ENCODE results near the gene AGBL5.

DNA sequence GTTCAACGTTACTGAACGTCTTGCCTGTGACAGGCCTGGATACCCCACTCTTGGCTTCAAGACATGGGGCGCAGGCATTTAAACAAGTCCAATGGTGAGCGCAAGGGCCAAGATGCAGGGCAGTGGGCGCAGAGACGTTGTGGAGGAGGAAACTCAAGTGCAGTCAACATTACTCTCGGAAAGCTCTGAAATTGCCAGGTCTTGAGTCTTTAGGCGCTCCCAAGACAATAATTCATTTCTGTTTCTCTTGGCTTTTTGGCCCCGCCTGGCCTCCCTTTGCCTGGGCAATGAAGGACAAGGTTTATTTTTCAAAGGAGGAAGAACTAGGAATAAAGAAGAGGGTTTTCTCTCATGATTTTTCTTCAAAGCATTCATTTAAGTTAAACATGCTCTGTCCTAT is 32.0 kb upstream of the AGBL5 start:
- TF ChIP-seq SIN3A (IDR thresholded peaks at IDR 0.05; ENCODE audit: low read depth) (no peak), SP1 (IDR thresholded peaks at IDR 0.05; ENCODE audit: low read depth) (no peak)
- TF ChIP-seq, protein P1, sequence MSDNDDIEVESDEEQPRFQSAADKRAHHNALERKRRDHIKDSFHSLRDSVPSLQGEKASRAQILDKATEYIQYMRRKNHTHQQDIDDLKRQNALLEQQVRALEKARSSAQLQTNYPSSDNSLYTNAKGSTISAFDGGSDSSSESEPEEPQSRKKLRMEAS (IDR thresholded peaks at IDR 0.05) = no peak
- TF ChIP-seq, protein P2, sequence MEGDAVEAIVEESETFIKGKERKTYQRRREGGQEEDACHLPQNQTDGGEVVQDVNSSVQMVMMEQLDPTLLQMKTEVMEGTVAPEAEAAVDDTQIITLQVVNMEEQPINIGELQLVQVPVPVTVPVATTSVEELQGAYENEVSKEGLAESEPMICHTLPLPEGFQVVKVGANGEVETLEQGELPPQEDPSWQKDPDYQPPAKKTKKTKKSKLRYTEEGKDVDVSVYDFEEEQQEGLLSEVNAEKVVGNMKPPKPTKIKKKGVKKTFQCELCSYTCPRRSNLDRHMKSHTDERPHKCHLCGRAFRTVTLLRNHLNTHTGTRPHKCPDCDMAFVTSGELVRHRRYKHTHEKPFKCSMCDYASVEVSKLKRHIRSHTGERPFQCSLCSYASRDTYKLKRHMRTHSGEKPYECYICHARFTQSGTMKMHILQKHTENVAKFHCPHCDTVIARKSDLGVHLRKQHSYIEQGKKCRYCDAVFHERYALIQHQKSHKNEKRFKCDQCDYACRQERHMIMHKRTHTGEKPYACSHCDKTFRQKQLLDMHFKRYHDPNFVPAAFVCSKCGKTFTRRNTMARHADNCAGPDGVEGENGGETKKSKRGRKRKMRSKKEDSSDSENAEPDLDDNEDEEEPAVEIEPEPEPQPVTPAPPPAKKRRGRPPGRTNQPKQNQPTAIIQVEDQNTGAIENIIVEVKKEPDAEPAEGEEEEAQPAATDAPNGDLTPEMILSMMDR (IDR thresholded peaks at IDR 0.05 in 2 of 3, conservative IDR thresholded peaks at IDR 0.05 in 1 of 3; ENCODE audit: borderline replicate concordance in 1 of 3, insufficient read depth in 1 of 3, low read depth in 2 of 3, low read length in 2 of 3) = no peak

Data from HCT116 (cell line).